OCI-LY1 (cell line): ENCODE data around the gene ACP5.

Experiments
- H2AFZ ChIP-seq: fragments of 200-600 bp; sonication (generic), shearing (Covaris generic); 2 replicates; pipeline ENCODE4 v1.6.0; 2014; ENCODE audit warnings: antibody characterized with exemption, mild to moderate bottlenecking, low read length
- H3F3A ChIP-seq: fragments of 200-600 bp; sonication (generic), shearing (Covaris generic); 2 replicates; pipeline ENCODE4 v1.6.0; 2014; ENCODE audit warnings: mild to moderate bottlenecking, antibody characterized with exemption, low read length, moderate library complexity; ENCODE audit not compliant: insufficient read depth
- H3K27ac ChIP-seq: fragments of 200-600 bp; sonication (generic); 2 replicates; pipeline ENCODE4 v1.5.1; 2014; ENCODE audit warnings: low read length, mixed run types, mild to moderate bottlenecking, low read depth; ENCODE audit not compliant: poor library complexity, severe bottlenecking
- H3K27me3 ChIP-seq: fragments of 200-600 bp; sonication (generic); 2 replicates; pipeline ENCODE4 v1.6.0; 2014; ENCODE audit warnings: antibody characterized with exemption, mild to moderate bottlenecking, low read length, moderate library complexity; ENCODE audit not compliant: insufficient read depth
- H3K36me3 ChIP-seq: fragments of 200-600 bp; sonication (generic); 2 replicates; pipeline ENCODE4 v1.6.1; 2014; ENCODE audit warnings: mild to moderate bottlenecking, antibody characterized with exemption, low read length, moderate library complexity, mixed read lengths; ENCODE audit not compliant: insufficient read depth
- H3K4me1 ChIP-seq: fragments of 200-600 bp; sonication (generic); 2 replicates; pipeline ENCODE4 v1.5.1; 2014; ENCODE audit warnings: mild to moderate bottlenecking, low read length, moderate library complexity; ENCODE audit not compliant: insufficient read depth, severe bottlenecking
- H3K4me2 ChIP-seq: fragments of 200-600 bp; sonication (generic), shearing (Covaris generic); 2 replicates; pipeline ENCODE4 v1.6.1; 2014; ENCODE audit warnings: low read length
- H3K4me3 ChIP-seq: fragments of 200-600 bp; sonication (generic); 2 replicates; pipeline ENCODE4 v1.5.1; 2014; ENCODE audit warnings: low read length, low read depth, mild to moderate bottlenecking, mixed read lengths; ENCODE audit not compliant: poor library complexity, severe bottlenecking
- H3K79me2 ChIP-seq: fragments of 200-600 bp; shearing (Covaris generic); 2 replicates; pipeline ENCODE4 v1.6.1; 2016; ENCODE audit warnings: mixed run types, low read length, mixed read lengths; ENCODE audit not compliant: insufficient read depth
- H3K9ac ChIP-seq: fragments of 200-600 bp; sonication (generic), shearing (Covaris generic); 2 replicates; pipeline ENCODE4 v1.6.1; 2014; ENCODE audit warnings: mild to moderate bottlenecking, low read length, mixed read lengths
- H3K9me2 ChIP-seq: fragments of 200-600 bp; sonication (generic), shearing (Covaris generic); 2 replicates; pipeline ENCODE4 v1.6.1; 2014; ENCODE audit warnings: low read depth, mild to moderate bottlenecking, low read length, mixed read lengths
- H3K9me3 ChIP-seq: fragments of 200-600 bp; shearing (Covaris generic); 2 replicates; pipeline ENCODE4 v1.6.1; 2014; ENCODE audit warnings: low read length, mixed read lengths
- H4K20me1 ChIP-seq: fragments of 200-600 bp; sonication (generic), shearing (Covaris generic); 2 replicates; pipeline ENCODE4 v1.6.0; 2016; ENCODE audit warnings: mild to moderate bottlenecking, low read length; ENCODE audit not compliant: insufficient read depth
- CTCF ChIP-seq: fragments of 200-600 bp; sonication (generic), shearing (Covaris generic); IDR thresholded peaks from 2 replicates; pipeline ENCODE4 v1.5.1; 2017; ENCODE audit warnings: mild to moderate bottlenecking, antibody characterized with exemption, low read length, moderate library complexity, mixed read lengths
- EZH2 ChIP-seq: fragments of 200-600 bp; sonication (generic), shearing (Covaris generic); IDR thresholded peaks from 2 replicates; pipeline ENCODE4 v1.8.0; 2017; ENCODE audit warnings: borderline replicate concordance, mixed run types, mild to moderate bottlenecking, antibody characterized with exemption, low read length, moderate library complexity, mixed read lengths

ACP5 gene

GRCh38 chr19:11540645-11541044, 36.8 kb downstream of the ACP5 start:
- H3K9ac ChIP-seq: no peak overlapping the region
- no peak overlapping the region for H2AFZ ChIP-seq
- no peak overlapping the region for H3K4me3 ChIP-seq
- H3K9me2 ChIP-seq: no peaks in the 10 kb centered on the region
- no peaks in the 10 kb centered on the region for H3K36me3 ChIP-seq
- peaks cover 4% of the 10 kb centered on the region; the same call in 1 of the 2 replicates for H3K27me3 ChIP-seq
- no peaks in the 10 kb centered on the region for H4K20me1 ChIP-seq
- TF ChIP-seq EZH2: no peak
- H3K79me2 ChIP-seq: no peaks in the 10 kb centered on the region
- peaks cover 3% of the 10 kb centered on the region for H3K4me1 ChIP-seq
- H3F3A ChIP-seq: no peaks in the 10 kb centered on the region
- no peaks in the 10 kb centered on the region for H3K9me3 ChIP-seq
- H3K27ac ChIP-seq: no peak overlapping the region
- no peak overlapping the region for H3K4me2 ChIP-seq

- Histone ChIP-seq H3K9me3 (no peaks in the 10 kb centered on the region), H2AFZ (no peak overlapping the region), H3K79me2 (no peaks in the 10 kb centered on the region), H4K20me1 (no peaks in the 10 kb centered on the region), H3F3A (no peaks in the 10 kb centered on the region), H3K36me3 (no peaks in the 10 kb centered on the region), H3K9me2 (no peaks in the 10 kb centered on the region), H3K27ac (no peak overlapping the region), H3K4me1 (peaks cover 7% of the 10 kb centered on the region), H3K9ac (no peak overlapping the region), H3K27me3 (peaks cover 4% of the 10 kb centered on the region; the same call in 1 of the 2 replicates), H3K4me3 (no peak overlapping the region), H3K4me2 (no peak overlapping the region)
- TF ChIP-seq CTCF (no peak), EZH2 (no peak)
Observed at GRCh38 chr19:11539495-11540365, 37.7 kb downstream of the ACP5 start.

- no peak within 1 kb of the TSS for H3K4me2 ChIP-seq
- no peaks in the 10 kb centered on the region for H3K79me2 ChIP-seq
- no peak within 1 kb of the TSS for H3K27ac ChIP-seq
- H3K9me3 ChIP-seq: no peaks in the 10 kb centered on the region
- H3K4me1 ChIP-seq: peaks cover 7% of the 10 kb centered on the region
- H3K36me3 ChIP-seq: no peaks in the 10 kb centered on the region
- no peak within 1 kb of the TSS for H3K9ac ChIP-seq
- no peak within 1 kb of the TSS for H2AFZ ChIP-seq
- TF ChIP-seq CTCF: no peak
- no peak for TF ChIP-seq EZH2
- no peak within 1 kb of the TSS for H3K4me3 ChIP-seq
- H3F3A ChIP-seq: no peaks in the 10 kb centered on the region
- H4K20me1 ChIP-seq: no peaks in the 10 kb centered on the region
- H3K27me3 ChIP-seq: peaks cover 4% of the 10 kb centered on the region; the same call in 1 of the 2 replicates
- no peaks in the 10 kb centered on the region for H3K9me2 ChIP-seq
Observed at GRCh38 chr19:11538232-11539036, 39.0 kb downstream of the ACP5 start, which contains the start of gene CNN1. Gene CNN1, plus strand, starts transcription at chr19:11538851. Its CDS starts 77 bp downstream, at chr19:11538928.
